ENCODE measurements around the gene EIF3D.

GRCh38 chr22:36481393-36482168 is 47.4 kb downstream of the EIF3D start, which contains the start of gene TXN2:
- TF ChIP-seq ZBTB43 (CRISPR knock-in tag; IDR thresholded peaks at IDR 0.05) (no peak), CTCF (IDR thresholded peaks at IDR 0.05) (no peak), NR3C1 (CRISPR knock-in tag; conservative IDR thresholded peaks at IDR 0.05; ENCODE audit: low read depth) (no peak), SP1 (CRISPR knock-in tag; conservative IDR thresholded peaks at IDR 0.05) (peak; percentile 26; the same call in 1 of the 2 replicates), CBFB (CRISPR knock-in tag; IDR thresholded peaks at IDR 0.05; ENCODE audit: low read depth) (no peak), NR2C2 (CRISPR knock-in tag; IDR thresholded peaks at IDR 0.05) (no peak), TCF7 (CRISPR knock-in tag; IDR thresholded peaks at IDR 0.05; ENCODE audit: low read depth) (no peak), CREM (CRISPR knock-in tag; IDR thresholded peaks at IDR 0.05) (peak; percentile 96), MLX (CRISPR knock-in tag; IDR thresholded peaks at IDR 0.05) (no peak)

Measured in WTC11 (cell line).